Mononuclear cell (primary cell): Measurements from ENCODE around the gene SPSB4. TPM values are rescaled to one million over a fixed set of nuclear protein-coding genes. Genes with fewer than 3 reads are reported as not detected.

ENCODE experiments used
- H3K27me3 ChIP-seq: 2 replicates; pipeline ENCODE4 v1.6.0; 2011; ENCODE audit warnings: low read length, control low read depth; ENCODE audit not compliant: insufficient read depth
- H3K4me1 ChIP-seq: 2 replicates; pipeline ENCODE4 v1.5.1; 2011; ENCODE audit warnings: mild to moderate bottlenecking, low read length, control low read depth; ENCODE audit not compliant: insufficient read depth
- H3K4me3 ChIP-seq: 2 replicates; pipeline ENCODE4 v1.5.1; 2011; ENCODE audit warnings: mild to moderate bottlenecking, low read length, moderate library complexity
- H3K9me3 ChIP-seq: 2 replicates; pipeline ENCODE4 v1.5.1; 2011; ENCODE audit warnings: low read depth, mild to moderate bottlenecking, control low read depth, low read length
- total RNA-seq: library from RNA; depleted of rRNA; stranded (reverse); fragments of >200 nt; gene quantifications from one replicate; pipeline ENCODE4 v1.2.3, GENCODE V29; 2012

The SPSB4 gene
- total RNA-seq, 1 donor: not detected

- no peaks in the 10 kb centered on the region for H3K9me3 ChIP-seq
- H3K27me3 ChIP-seq: no peaks in the 10 kb centered on the region
These were observed 101.9 kb downstream of the SPSB4 start for GRCh38 chr3:141152801-141153678.

GRCh38 chr3:141153679-141153966 is 102.5 kb downstream of the SPSB4 start:
- no peaks in the 10 kb centered on the region for H3K9me3 ChIP-seq
- no peak overlapping the region for H3K4me3 ChIP-seq
- no peaks in the 10 kb centered on the region for H3K4me1 ChIP-seq
- H3K27me3 ChIP-seq: no peaks in the 10 kb centered on the region

More at GRCh38 chr3:141152801-141153678, 101.9 kb downstream of the SPSB4 start:
- Histone ChIP-seq H3K4me3 (no peak overlapping the region), H3K4me1 (no peaks in the 10 kb centered on the region)

- H3K4me1 ChIP-seq: no peaks in the 10 kb centered on the region
- no peak overlapping the region for H3K4me3 ChIP-seq
- H3K9me3 ChIP-seq: no peaks in the 10 kb centered on the region
- H3K27me3 ChIP-seq: peaks cover 4% of the 10 kb centered on the region
These were observed 113.7 kb downstream of the SPSB4 start for GRCh38 chr3:141164852-141165251.

GRCh38 chr3:141167681-141168080 is 116.5 kb downstream of the SPSB4 start:
- Histone ChIP-seq H3K27me3 (peaks cover 4% of the 10 kb centered on the region), H3K4me1 (no peaks in the 10 kb centered on the region), H3K4me3 (no peak overlapping the region), H3K9me3 (no peaks in the 10 kb centered on the region)

GRCh38 chr3:141170678-141171295 is 119.6 kb downstream of the SPSB4 start:
- Histone ChIP-seq H3K4me1 (no peaks in the 10 kb centered on the region), H3K27me3 (peaks cover 10% of the 10 kb centered on the region)

GRCh38 chr3:141174674-141175073 is 123.5 kb downstream of the SPSB4 start:
- Histone ChIP-seq H3K9me3 (no peaks in the 10 kb centered on the region), H3K4me3 (no peak overlapping the region), H3K27me3 (peaks cover 6% of the 10 kb centered on the region), H3K4me1 (no peaks in the 10 kb centered on the region)

More at GRCh38 chr3:141170678-141171295, 119.6 kb downstream of the SPSB4 start:
- Histone ChIP-seq H3K9me3 (no peaks in the 10 kb centered on the region), H3K4me3 (no peak overlapping the region)

GRCh38 chr3:141176775-141177174 is 125.6 kb downstream of the SPSB4 start:
- peaks cover 6% of the 10 kb centered on the region for H3K27me3 ChIP-seq
- H3K4me3 ChIP-seq: no peak overlapping the region
- no peaks in the 10 kb centered on the region for H3K4me1 ChIP-seq
- no peaks in the 10 kb centered on the region for H3K9me3 ChIP-seq

GRCh38 chr3:141178026-141178425 is 126.9 kb downstream of the SPSB4 start:
- H3K4me1 ChIP-seq: no peaks in the 10 kb centered on the region
- no peaks in the 10 kb centered on the region for H3K9me3 ChIP-seq
- H3K27me3 ChIP-seq: peaks cover 3% of the 10 kb centered on the region
- no peak overlapping the region for H3K4me3 ChIP-seq

- Histone ChIP-seq H3K27me3 (peaks cover 3% of the 10 kb centered on the region), H3K4me3 (no peak overlapping the region), H3K4me1 (no peaks in the 10 kb centered on the region), H3K9me3 (no peaks in the 10 kb centered on the region)
These were observed 127.4 kb downstream of the SPSB4 start for GRCh38 chr3:141178551-141178950.

DNA sequence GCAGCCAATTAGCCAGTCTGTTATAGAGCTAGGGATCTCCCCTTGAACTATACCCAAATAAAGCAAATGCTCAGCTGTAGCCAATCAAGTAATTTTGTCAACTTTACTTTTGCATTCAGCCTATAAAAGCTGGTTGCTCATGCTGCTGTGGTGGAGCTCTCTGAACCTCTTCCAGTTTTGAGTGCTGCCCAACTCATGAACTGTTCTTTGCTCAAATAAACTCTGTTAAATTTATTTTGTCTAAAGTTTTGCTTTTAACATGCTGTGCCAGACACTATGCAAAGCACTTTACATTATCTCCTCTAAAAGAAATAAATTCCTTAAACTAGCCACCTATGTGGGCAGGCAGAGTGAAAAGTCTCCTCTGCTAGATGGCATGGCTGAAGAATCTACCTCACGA is 128.8 kb downstream of the SPSB4 start:
- H3K27me3 ChIP-seq: no peaks in the 10 kb centered on the region

DNA sequence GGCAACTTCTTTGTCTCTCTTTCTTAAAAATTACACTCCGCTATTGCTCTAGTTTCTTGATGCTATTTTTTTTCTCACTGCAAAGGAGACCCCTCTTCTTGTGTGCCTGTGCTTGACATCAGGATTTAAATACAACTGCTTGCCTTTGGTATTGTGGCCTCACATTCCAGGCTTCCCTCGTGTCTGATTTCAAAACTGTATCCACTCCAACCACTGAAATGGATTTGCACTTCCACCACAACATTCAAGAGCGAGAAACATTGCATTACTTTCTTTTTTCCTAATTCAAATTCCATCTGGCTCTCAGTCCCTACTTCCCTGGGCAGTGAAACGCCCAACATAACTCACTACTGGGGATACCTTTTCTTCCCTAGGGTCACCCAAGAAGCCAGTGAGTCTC is 130.0 kb downstream of the SPSB4 start:
- no peaks in the 10 kb centered on the region for H3K27me3 ChIP-seq
- no peaks in the 10 kb centered on the region for H3K4me1 ChIP-seq
- no peaks in the 10 kb centered on the region for H3K9me3 ChIP-seq
- H3K4me3 ChIP-seq: no peak overlapping the region

More for the DNA sequence above, 128.8 kb downstream of the SPSB4 start:
- Histone ChIP-seq H3K9me3 (no peaks in the 10 kb centered on the region), H3K4me1 (no peaks in the 10 kb centered on the region), H3K4me3 (no peak overlapping the region)

GRCh38 chr3:141181819-141182218 is 130.7 kb downstream of the SPSB4 start:
- Histone ChIP-seq H3K9me3 (no peaks in the 10 kb centered on the region), H3K4me1 (no peaks in the 10 kb centered on the region), H3K27me3 (no peaks in the 10 kb centered on the region), H3K4me3 (no peak overlapping the region)

DNA sequence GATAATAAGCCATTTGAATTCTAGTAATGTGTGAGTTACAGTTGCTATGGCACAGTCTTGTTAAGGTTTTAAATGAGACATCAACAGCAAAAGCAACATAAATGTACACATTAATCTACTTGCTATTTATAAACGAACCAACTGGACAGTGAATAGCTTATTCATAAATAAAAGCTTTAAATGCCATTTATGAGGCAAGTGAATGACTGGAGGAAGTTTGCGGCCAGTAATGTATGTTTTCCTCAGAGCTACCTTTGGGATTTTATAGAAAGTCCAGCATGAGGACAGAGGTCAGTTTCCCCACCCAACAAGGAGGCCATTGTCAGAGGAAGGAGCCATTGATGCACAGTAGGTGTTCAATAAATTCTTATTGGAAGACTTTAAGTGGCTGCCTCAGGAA is 132.5 kb downstream of the SPSB4 start:
- Histone ChIP-seq H3K27me3 (no peaks in the 10 kb centered on the region), H3K9me3 (no peaks in the 10 kb centered on the region), H3K4me1 (no peaks in the 10 kb centered on the region), H3K4me3 (no peak overlapping the region)

DNA sequence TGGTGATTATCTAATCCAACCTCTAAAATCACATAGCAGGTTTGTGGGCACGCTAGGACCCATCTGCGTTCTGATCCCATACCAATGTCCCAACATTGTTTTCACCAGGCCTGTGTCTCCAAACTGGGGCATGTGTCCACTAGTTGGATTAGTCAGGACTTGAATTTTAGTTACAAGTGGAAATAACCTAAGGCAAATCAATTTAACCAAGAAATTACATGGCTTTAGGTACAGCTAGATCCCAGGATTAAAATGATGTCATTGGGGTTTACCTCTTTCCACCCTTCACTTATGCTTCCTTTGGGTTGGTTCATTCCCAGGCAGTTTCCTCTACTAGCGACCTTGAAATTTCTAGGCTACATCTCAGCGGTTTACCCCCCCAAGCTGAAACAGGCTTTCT is 133.3 kb downstream of the SPSB4 start:
- H3K4me3 ChIP-seq: no peak overlapping the region
- H3K27me3 ChIP-seq: no peaks in the 10 kb centered on the region
- no peaks in the 10 kb centered on the region for H3K9me3 ChIP-seq
- no peaks in the 10 kb centered on the region for H3K4me1 ChIP-seq

DNA sequence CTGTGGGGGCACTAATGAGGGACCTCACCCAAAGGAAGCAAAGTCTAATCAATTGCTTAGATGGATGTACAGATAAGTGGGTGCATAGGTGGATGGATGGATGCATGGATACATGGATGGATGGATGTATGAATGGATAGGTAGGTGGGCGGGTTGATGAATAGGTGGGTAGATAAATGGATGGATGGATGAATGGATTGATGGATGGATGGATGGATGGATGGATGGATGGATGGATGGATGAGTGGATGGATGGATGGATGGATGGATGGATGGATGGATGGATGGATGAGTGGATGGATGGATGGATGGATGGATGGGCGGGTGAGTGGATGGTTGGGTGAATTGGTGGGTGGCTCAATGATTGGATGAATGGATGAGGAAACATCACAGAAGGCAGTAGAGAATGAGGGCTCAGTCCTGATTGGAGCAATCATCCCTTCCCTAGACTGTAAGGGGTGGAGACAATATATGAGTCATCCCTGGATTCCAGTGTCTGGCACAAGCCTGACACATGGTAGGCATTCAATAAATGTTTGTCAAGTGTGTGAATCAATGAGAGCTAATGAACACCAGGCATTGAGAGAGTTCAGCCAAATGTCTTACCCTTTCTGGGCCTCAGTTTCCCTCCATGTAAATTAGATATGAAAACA is 140.1 kb downstream of the SPSB4 start:
- Histone ChIP-seq H3K4me1 (no peaks in the 10 kb centered on the region), H3K27me3 (peaks cover 4% of the 10 kb centered on the region), H3K9me3 (no peaks in the 10 kb centered on the region), H3K4me3 (no peak overlapping the region)
